ENCODE results near the gene TMEM144.
"Not testable (repeated sequence)": the region's sequence is repeated elsewhere in the genome, so short reads cannot be mapped to it uniquely, and the experiment has no call there.

DNA sequence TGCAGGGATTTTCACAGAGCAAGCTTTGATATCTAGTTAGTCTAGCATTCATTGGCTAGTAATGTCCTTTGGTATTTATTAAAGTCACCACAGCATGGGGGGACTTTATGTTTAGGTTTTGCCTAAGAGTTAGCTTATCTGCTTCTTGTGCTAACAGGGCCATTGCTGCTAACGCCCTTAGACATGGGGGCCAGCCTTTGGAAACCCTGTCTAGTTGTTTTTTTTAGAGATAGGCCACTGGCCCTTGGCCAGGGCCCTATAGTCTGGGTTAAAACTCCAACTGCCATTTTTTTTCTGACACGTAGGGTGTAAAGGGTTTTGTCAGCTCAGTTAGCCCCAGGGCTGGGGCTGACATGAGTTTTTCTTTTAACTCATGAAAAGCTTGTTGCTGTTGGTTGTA is 14.7 kb downstream of the TMEM144 start:
- TF ChIP-seq, protein P1, sequence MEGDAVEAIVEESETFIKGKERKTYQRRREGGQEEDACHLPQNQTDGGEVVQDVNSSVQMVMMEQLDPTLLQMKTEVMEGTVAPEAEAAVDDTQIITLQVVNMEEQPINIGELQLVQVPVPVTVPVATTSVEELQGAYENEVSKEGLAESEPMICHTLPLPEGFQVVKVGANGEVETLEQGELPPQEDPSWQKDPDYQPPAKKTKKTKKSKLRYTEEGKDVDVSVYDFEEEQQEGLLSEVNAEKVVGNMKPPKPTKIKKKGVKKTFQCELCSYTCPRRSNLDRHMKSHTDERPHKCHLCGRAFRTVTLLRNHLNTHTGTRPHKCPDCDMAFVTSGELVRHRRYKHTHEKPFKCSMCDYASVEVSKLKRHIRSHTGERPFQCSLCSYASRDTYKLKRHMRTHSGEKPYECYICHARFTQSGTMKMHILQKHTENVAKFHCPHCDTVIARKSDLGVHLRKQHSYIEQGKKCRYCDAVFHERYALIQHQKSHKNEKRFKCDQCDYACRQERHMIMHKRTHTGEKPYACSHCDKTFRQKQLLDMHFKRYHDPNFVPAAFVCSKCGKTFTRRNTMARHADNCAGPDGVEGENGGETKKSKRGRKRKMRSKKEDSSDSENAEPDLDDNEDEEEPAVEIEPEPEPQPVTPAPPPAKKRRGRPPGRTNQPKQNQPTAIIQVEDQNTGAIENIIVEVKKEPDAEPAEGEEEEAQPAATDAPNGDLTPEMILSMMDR (conservative IDR thresholded peaks at IDR 0.05) = not testable (repeated sequence)
- TF ChIP-seq ZFX (IDR thresholded peaks at IDR 0.05) = not testable (repeated sequence)
